Hepatocyte (in vitro differentiated cells): ENCODE measurements around the gene IL11RA. TPM values are rescaled to one million over a fixed set of nuclear protein-coding genes. Genes with fewer than 3 reads are reported as not detected.

ENCODE experiments used
- DNase-seq: peaks from one replicate; pipeline ENCODE4 v3.0.0-alpha.2; 2016; ENCODE audit warnings: low spot score
- H2AFZ ChIP-seq: fragments of 200-600 bp; sonication (generic); 2 replicates; pipeline ENCODE4 v1.6.0; 2016; ENCODE audit warnings: antibody characterized with exemption, mild to moderate bottlenecking
- H3K27ac ChIP-seq: fragments of 200-600 bp; sonication (generic); 2 replicates; pipeline ENCODE4 v1.5.1; 2016; ENCODE audit warnings: mild to moderate bottlenecking
- H3K27me3 ChIP-seq: fragments of 200-600 bp; sonication (generic); 2 replicates; pipeline ENCODE4 v1.6.1; 2016
- H3K36me3 ChIP-seq: fragments of 200-600 bp; sonication (generic); replicated peaks from 2 replicates; pipeline ENCODE4 v1.5.1; 2016; ENCODE audit warnings: low read depth; ENCODE audit not compliant: insufficient read depth
- H3K4me1 ChIP-seq: fragments of 200-600 bp; sonication (generic); 2 replicates; pipeline ENCODE4 v1.5.1; 2016; ENCODE audit warnings: mild to moderate bottlenecking, moderate library complexity; ENCODE audit not compliant: insufficient read depth
- H3K4me2 ChIP-seq: fragments of 200-600 bp; sonication (generic); 2 replicates; pipeline ENCODE4 v1.6.0; 2016
- H3K4me3 ChIP-seq: fragments of 200-600 bp; sonication (generic); 2 replicates; pipeline ENCODE4 v1.5.1; 2016; ENCODE audit warnings: mild to moderate bottlenecking
- H3K79me2 ChIP-seq: fragments of 200-600 bp; sonication (generic); 2 replicates; pipeline ENCODE4 v1.6.0; 2017; ENCODE audit warnings: mild to moderate bottlenecking
- H3K9me2 ChIP-seq: fragments of 200-600 bp; sonication (generic); replicated peaks from 2 replicates; pipeline ENCODE4 v1.6.0; 2017; ENCODE audit warnings: mild to moderate bottlenecking; ENCODE audit not compliant: insufficient read depth
- H3K9me3 ChIP-seq: fragments of 200-600 bp; sonication (generic); 2 replicates; pipeline ENCODE4 v1.5.1; 2016; ENCODE audit warnings: low read depth, mild to moderate bottlenecking
- H4K20me1 ChIP-seq: fragments of 200-600 bp; sonication (generic); 2 replicates; pipeline ENCODE4 v1.6.0; 2016; ENCODE audit warnings: mild to moderate bottlenecking; ENCODE audit not compliant: insufficient read depth, poor library complexity, severe bottlenecking
- CTCF ChIP-seq: fragments of 200-600 bp; sonication (generic); IDR thresholded peaks from 2 replicates; pipeline ENCODE4 v1.5.1; 2016; ENCODE audit warnings: antibody characterized with exemption, mild to moderate bottlenecking; ENCODE audit not compliant: poor library complexity
- EZH2 ChIP-seq: fragments of 200-600 bp; sonication (generic); IDR thresholded peaks from 2 replicates; pipeline ENCODE4 v1.6.1; 2016; ENCODE audit warnings: antibody characterized with exemption, mild to moderate bottlenecking, borderline replicate concordance
- EZH2phosphoT487 ChIP-seq: fragments of 200-600 bp; sonication (generic); IDR thresholded peaks from one replicate; pipeline ENCODE4 v1.6.1; 2018; ENCODE audit warnings: antibody characterized with exemption, mild to moderate bottlenecking, low read depth, moderate library complexity; ENCODE audit not compliant: unreplicated experiment, severe bottlenecking
- WGBS: methylation state at CpG from one replicate; pipeline ENCODE4 v1.1.6; 2016; ENCODE audit warnings: low lambda C conversion rate; ENCODE audit errors: missing lambda C conversion rate; 5-methylcytosine and 5-hydroxymethylcytosine counted together
- polyA plus RNA-seq: library from polyadenylated mRNA; unstranded; fragments of >200 nt; fragmentation: Nextera tagmentation; extraction: Ambion mirVana; gene quantifications from 2 replicates; pipeline ENCODE4 v1.2.1, GENCODE V29; 2016
- total RNA-seq: library from RNA; depleted of rRNA; stranded (reverse); fragments of >200 nt; gene quantifications from 2 replicates; pipeline ENCODE4 v1.2.3, GENCODE V29; 2014

IL11RA gene
- total and polyA plus RNA-seq, 2 experiments from 2014 or later: 74.6 to 97.2 TPM

- peak overlapping the region; percentile 97 for H3K4me2 ChIP-seq
- no peaks in the 10 kb centered on the region for H3K27me3 ChIP-seq
- peak overlapping the region; percentile 47 for H2AFZ ChIP-seq
- peaks cover 26% of the 10 kb centered on the region for H3K79me2 ChIP-seq
- peak overlapping the region; percentile 78 for H3K27ac ChIP-seq
- 3% methylated on average over 8 of the region's 8 CpGs for WGBS
- H3K9me3 ChIP-seq: no peaks in the 10 kb centered on the region
- DNase-seq: no peak
- no peaks in the 10 kb centered on the region for H3K9me2 ChIP-seq
- no peaks in the 10 kb centered on the region for H4K20me1 ChIP-seq
- peak overlapping the region; percentile 38 for H3K4me3 ChIP-seq
- H3K4me1 ChIP-seq: peaks cover 32% of the 10 kb centered on the region
- H3K36me3 ChIP-seq: no peaks in the 10 kb centered on the region
- no peak for TF ChIP-seq CTCF
- no peak for TF ChIP-seq EZH2
- no peak for TF ChIP-seq EZH2phosphoT487
Observed at GRCh38 chr9:34647084-34647403, 4.9 kb upstream of the IL11RA start.

GRCh38 chr9:34647651-34648050 lies 4.3 kb upstream of the IL11RA start:
- H4K20me1 ChIP-seq: no peaks in the 10 kb centered on the region
- TF ChIP-seq EZH2phosphoT487: no peak
- TF ChIP-seq CTCF: no peak
- TF ChIP-seq EZH2: no peak
- peaks cover 26% of the 10 kb centered on the region for H3K79me2 ChIP-seq
- H3K36me3 ChIP-seq: no peaks in the 10 kb centered on the region
- H3K4me3 ChIP-seq: peak overlapping the region; percentile 38
- H3K9me2 ChIP-seq: no peaks in the 10 kb centered on the region
- H3K4me2 ChIP-seq: peak overlapping the region; percentile 97
- H3K9me3 ChIP-seq: no peaks in the 10 kb centered on the region
- H3K27me3 ChIP-seq: no peaks in the 10 kb centered on the region
- 59% methylated on average over 10 of the region's 10 CpGs for WGBS
- no peak overlapping the region for H2AFZ ChIP-seq
- peaks cover 38% of the 10 kb centered on the region for H3K4me1 ChIP-seq
- DNase-seq: no peak
- H3K27ac ChIP-seq: peak overlapping the region; percentile 78

GRCh38 chr9:34648673-34649072 lies 3.3 kb upstream of the IL11RA start:
- Histone ChIP-seq H2AFZ (no peak overlapping the region), H3K36me3 (no peaks in the 10 kb centered on the region), H3K4me1 (peaks cover 48% of the 10 kb centered on the region), H3K9me2 (no peaks in the 10 kb centered on the region), H3K4me2 (peak overlapping the region; percentile 97), H3K79me2 (peaks cover 26% of the 10 kb centered on the region), H3K27me3 (no peaks in the 10 kb centered on the region), H3K27ac (no peak overlapping the region), H3K4me3 (no peak overlapping the region), H4K20me1 (no peaks in the 10 kb centered on the region), H3K9me3 (no peaks in the 10 kb centered on the region)
- 97% methylated on average over 8 of the region's 8 CpGs for WGBS
- TF ChIP-seq EZH2phosphoT487 (no peak), CTCF (no peak), EZH2 (no peak)
- no peak for DNase-seq

GRCh38 chr9:34650816-34651215 lies 1.2 kb upstream of the IL11RA start:
- 90% methylated on average over 5 of the region's 5 CpGs for WGBS
- no peak for TF ChIP-seq EZH2phosphoT487
- no peak for TF ChIP-seq EZH2
- TF ChIP-seq CTCF: no peak
- Histone ChIP-seq H3K4me2 (peak overlapping the region; percentile 87), H3K36me3 (no peaks in the 10 kb centered on the region), H3K27me3 (no peaks in the 10 kb centered on the region), H3K79me2 (peaks cover 30% of the 10 kb centered on the region), H4K20me1 (no peaks in the 10 kb centered on the region), H3K27ac (peak overlapping the region; percentile 94), H2AFZ (no peak overlapping the region), H3K4me1 (peaks cover 54% of the 10 kb centered on the region), H3K9me2 (no peaks in the 10 kb centered on the region), H3K4me3 (no peak overlapping the region), H3K9me3 (no peaks in the 10 kb centered on the region)
- DNase-seq: no peak
